NCI-H1436 (cell line): ENCODE measurements around the gene CEP112.

Experiments used
- DNase-seq: peaks from one replicate; lab custom pipeline; 2025; lab: John Stamatoyannopoulos, UW

CEP112 gene

DNA sequence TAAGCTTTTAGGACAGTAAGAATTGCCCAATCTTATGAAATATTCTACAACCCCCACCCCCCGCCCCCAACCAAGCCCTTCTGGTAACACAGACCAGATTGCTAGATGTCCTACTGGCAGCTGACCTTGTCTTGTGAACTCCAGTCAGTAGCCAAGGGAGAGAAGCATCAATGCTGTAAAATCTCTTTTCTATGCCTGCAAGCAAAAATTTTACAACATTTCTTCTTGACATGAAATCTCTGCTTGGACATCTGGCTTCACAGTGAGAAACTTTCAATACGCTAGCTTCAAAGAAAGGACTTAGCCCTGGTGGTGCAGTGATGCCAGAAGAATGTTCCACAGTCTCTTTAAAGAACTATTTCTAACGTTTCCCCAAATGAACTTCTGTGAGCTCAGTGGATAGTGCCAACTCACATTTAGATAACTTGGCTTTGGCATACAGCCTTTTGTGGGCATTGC lies 461.2 kb downstream of the CEP112 start:
- DNase-seq = no peak

- DNase-seq = no peak
These were observed 462.7 kb downstream of the CEP112 start for GRCh38 chr17:65729207-65729606.

GRCh38 chr17:65727832-65728231 lies 464.1 kb downstream of the CEP112 start:
- DNase-seq = no peak

GRCh38 chr17:65727246-65727645 lies 464.7 kb downstream of the CEP112 start:
- no peak for DNase-seq

GRCh38 chr17:65723431-65724151 lies 468.3 kb downstream of the CEP112 start:
- DNase-seq = no peak

DNA sequence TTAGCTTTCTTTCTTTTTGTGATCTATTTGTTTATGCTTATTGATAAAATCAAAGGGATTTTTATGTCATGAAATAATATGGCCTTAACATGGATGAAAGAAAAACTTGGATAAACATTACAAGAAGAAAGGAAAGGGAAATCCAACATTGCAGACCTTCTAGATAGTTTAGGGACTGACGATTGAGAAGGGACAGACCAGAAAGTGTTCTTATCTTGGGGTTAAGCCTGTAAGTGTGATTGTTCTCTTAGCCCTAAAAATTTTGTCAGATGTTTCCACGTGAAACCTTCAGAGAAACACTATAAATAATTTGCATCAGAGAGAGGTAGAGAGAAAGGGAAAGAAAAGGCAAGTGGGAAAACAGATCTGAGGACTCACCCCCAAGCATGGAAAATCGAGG lies 473.3 kb downstream of the CEP112 start:
- DNase-seq = no peak

DNA sequence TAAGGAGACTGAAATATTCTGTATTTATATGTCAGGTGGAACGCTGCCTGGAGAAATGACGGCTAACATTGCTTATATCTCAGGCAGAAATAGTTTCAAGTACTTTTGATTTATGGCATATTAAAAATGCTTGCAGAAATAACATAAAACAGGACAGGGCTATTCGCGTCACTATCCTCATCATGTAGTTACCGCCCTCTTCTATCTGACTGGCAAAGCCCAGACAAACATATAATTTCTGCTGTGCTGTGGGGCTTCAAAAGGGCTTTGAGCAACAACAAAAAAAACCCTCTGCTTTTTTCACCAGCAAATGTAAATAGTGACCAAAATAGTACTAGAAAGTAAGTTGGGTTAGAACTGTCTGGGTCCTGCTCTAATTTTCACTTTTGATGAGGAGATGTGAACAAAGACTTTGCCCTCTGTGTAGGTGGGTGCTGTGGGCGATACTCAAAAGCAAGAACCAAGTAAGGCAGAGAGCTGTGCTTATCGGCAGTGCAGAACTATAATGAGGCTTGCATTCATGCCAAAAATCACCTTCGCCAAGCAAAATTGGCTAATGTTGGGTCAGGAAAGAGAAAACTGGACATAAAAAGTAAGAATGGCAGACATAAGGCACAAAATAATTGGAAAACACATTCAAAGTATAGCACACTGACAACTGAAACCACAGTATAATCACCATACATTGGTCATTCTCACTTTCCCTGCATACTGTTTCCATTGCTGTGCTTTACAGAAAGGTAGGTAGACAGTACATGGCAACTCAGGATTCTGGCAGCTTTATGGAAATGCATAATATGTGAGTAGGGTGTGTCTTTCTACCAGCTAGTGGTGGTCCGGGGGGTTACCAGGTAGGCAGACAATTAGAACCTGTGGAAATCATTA lies 479.3 kb downstream of the CEP112 start:
- DNase-seq = no peak

GRCh38 chr17:65711671-65712276 lies 480.2 kb downstream of the CEP112 start:
- DNase-seq = no peak

- DNase-seq = no peak
These were observed 484.2 kb downstream of the CEP112 start for GRCh38 chr17:65707780-65708179.

DNA sequence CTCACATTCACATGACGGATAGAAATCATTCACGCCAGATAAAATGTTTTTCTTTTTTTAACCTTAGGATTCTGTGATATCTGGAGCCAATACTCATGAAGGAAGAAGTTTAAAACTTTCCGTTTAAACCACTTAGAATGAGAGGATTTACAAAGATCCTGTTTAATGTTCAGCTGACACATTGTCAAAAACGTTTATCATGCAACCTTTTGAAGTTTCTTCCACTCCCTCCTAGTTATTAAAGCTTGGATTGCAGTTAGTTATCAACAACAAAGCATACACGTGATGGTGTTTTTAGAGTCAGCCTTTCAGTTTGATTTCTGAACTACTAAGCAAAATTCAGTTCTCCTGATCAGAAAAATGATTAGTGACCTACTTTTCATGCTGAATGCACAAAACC lies 487.2 kb downstream of the CEP112 start:
- no peak for DNase-seq

GRCh38 chr17:65703891-65704290 lies 488.0 kb downstream of the CEP112 start:
- DNase-seq = no peak

GRCh38 chr17:65699459-65699858 lies 492.5 kb downstream of the CEP112 start:
- no peak for DNase-seq

DNA sequence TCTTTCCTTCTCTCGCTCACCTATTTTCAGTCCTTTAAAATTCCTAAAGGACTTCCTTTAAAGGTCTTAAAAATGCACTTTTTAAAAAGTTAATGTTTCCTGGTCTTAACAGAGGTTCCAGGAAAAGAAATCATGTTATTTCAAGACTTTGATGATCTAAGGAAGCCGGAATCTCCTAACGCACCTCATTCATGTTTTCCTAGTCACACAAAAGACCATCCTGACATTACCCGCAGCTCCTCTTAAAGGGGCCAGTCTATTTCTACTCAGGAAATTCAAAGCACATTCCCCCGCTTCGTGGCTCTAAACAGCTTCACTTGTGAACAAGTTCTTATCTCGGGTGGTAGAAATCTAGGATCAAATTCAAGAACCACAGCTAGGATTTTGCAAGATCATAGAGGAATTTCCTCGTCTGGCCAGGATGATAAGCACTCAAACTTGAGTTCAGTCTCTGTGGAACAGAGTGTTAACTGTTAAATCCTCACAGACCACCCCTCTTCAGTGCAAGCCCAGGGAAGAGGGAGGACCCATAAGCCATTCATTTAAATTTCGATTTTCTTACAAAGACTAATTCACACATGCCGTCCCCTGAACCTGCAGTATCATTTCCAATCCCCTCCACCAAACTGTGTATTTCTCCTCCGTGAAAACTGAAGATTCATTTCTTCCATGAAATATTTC lies 493.4 kb downstream of the CEP112 start:
- no peak for DNase-seq

DNA sequence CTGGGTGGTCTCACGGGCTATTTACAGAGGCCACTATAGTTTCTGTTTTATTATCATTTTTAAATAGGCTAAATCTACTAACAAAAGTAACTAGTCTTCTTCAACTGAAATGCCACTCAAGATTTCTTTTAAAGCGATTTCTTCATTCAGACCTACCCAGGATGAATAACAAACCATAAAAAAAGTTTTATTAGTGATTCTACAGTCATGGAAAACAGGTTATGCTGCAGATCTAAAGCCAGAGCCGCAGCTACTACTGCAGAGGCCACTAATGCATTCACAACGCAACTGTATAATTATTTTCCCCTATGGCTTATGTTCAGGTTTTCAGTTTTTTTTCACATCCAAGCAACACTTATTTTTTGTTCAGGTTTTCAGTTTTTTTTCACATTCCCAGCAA lies 494.3 kb downstream of the CEP112 start:
- DNase-seq = no peak

DNA sequence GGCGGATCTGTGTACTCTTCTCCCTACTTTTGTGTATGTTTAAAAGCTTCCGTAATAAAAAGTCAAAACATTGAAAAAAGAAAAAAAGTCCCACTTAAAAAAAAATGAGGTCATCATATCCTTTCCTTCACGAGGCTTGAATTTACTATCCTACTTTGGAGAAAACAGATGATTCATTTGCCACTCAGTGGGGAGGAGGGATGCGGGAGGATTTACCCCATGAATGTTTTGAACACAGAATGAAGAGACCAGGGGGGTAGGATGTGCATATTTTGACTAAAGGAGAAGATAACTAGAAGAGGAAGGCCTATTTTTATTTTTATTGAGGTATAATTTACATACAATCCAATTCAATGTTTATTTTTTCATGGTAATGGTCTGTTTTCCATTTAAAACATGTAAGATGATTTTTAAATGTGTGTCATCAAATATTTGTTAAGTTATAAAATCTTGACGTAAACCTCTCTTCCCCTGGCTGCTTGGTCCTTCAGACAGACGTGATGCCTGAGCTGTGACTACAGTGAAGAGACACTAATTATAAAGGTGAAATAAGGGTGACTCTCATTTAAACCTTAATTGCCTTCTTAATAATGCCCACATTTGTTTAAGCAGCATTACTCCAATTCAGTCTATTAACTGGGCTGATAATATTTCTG lies 495.1 kb downstream of the CEP112 start:
- no peak for DNase-seq

DNA sequence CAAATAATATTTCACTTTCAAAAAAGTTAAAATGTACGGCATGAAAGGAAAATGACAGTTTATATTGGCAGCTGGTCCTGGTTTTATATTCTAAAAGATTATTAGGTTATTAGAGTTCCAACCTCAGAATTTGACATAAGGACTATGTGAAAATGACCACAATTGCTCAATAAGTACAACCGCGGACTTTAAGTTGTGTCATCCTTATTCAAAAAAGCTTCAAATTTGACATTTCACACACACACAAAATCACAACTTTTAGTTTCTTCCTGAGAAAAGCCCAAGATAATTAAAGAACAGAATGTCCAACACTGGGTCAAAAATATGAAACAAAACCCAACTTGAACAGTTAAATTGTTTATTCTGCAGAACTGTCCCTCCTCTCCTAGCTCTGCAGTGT lies 497.3 kb downstream of the CEP112 start:
- DNase-seq = no peak

- DNase-seq = no peak
These were observed 501.2 kb downstream of the CEP112 start for GRCh38 chr17:65690626-65691310.

- DNase-seq = no peak
These were observed 503.6 kb downstream of the CEP112 start for GRCh38 chr17:65688307-65688706.

- no peak for DNase-seq
These were observed 506.8 kb downstream of the CEP112 start for GRCh38 chr17:65685110-65685509.

DNA sequence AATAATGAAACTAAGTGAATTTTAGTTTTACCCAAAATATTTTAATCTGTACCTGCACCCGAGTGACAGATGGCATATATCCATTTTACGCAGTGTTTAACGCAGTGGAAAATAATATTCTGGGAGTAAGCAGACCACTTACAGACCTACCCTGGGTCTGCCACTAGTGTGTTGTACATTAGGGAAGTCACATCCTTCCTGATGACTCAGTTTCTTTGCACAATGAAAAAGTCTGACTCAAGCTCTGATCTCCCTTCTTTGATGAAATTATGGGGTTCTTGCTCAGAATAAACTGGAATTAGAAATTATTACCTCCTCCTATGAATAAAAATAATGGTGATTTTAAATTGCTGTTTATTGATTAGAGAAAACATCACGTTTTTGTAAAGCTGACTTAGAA lies 507.3 kb downstream of the CEP112 start:
- DNase-seq = no peak

DNA sequence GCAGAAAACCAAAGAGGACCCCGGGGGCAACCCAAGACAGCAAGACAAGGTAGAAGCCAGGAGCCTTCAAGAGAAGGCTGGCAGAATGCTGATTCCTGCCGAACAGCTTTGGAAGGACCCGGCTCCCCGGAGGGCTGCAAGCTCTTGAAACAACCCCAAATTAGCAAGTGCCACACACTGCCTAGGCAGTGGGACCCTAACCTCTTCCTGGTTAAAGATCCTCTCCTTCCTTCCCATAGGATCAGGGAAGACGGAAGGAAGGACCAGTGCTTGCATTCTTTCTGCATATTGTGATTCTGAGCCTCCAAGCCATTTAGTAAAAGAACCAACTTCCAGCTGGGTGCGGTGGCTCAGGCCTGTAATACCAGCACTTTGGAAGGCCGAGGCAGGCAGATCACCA lies 508.5 kb downstream of the CEP112 start:
- no peak for DNase-seq
